ENCODE results near the gene STAC2.

STAC2 gene

GRCh38 chr17:39235555-39236449 lies 10.1 kb upstream of the STAC2 start:
- no peak for DNase-seq (ENCODE audit: extremely low read depth in 1 of 2, low read depth in 1 of 2)

- DNase-seq (ENCODE audit: extremely low read depth in 1 of 2, low read depth in 1 of 2): peak; percentile 34 to 39
Observed at GRCh38 chr17:39231591-39232551, 6.1 kb upstream of the STAC2 start.

- no peak for DNase-seq (ENCODE audit: extremely low read depth in 1 of 2, low read depth in 1 of 2)
Observed at GRCh38 chr17:39231091-39231561, 5.4 kb upstream of the STAC2 start.

GRCh38 chr17:39230361-39230760 lies 4.6 kb upstream of the STAC2 start:
- no peak for DNase-seq (ENCODE audit: extremely low read depth in 1 of 2, low read depth in 1 of 2)

GRCh38 chr17:39229274-39229913 lies 3.6 kb upstream of the STAC2 start:
- no peak for DNase-seq (ENCODE audit: extremely low read depth in 1 of 2, low read depth in 1 of 2)

GRCh38 chr17:39227364-39227919 lies 1.7 kb upstream of the STAC2 start:
- DNase-seq (ENCODE audit: extremely low read depth in 1 of 2, low read depth in 1 of 2): no peak

GRCh38 chr17:39225959-39226683 lies 376 bp upstream of the STAC2 start:
- peak; percentile 43 to 49 for DNase-seq (ENCODE audit: extremely low read depth in 1 of 2, low read depth in 1 of 2)

GRCh38 chr17:39224778-39225307 lies 902 bp downstream of the STAC2 start:
- DNase-seq (ENCODE audit: extremely low read depth in 1 of 2, low read depth in 1 of 2): no peak

GRCh38 chr17:39223907-39224777 lies 1.6 kb downstream of the STAC2 start:
- DNase-seq (ENCODE audit: extremely low read depth in 1 of 2, low read depth in 1 of 2): no peak

GRCh38 chr17:39222866-39223834 lies 2.6 kb downstream of the STAC2 start:
- no peak for DNase-seq (ENCODE audit: extremely low read depth in 1 of 2, low read depth in 1 of 2)

- DNase-seq (ENCODE audit: extremely low read depth in 1 of 2, low read depth in 1 of 2): no peak
Observed at GRCh38 chr17:39222151-39222550, 3.6 kb downstream of the STAC2 start.

- no peak for DNase-seq (ENCODE audit: extremely low read depth in 1 of 2, low read depth in 1 of 2)
Observed at GRCh38 chr17:39221572-39221971, 4.2 kb downstream of the STAC2 start.

GRCh38 chr17:39219647-39220154 lies 6.0 kb downstream of the STAC2 start:
- DNase-seq (ENCODE audit: extremely low read depth in 1 of 2, low read depth in 1 of 2): no peak

- DNase-seq (ENCODE audit: extremely low read depth in 1 of 2, low read depth in 1 of 2): no peak
Observed at GRCh38 chr17:39218906-39219305, 6.8 kb downstream of the STAC2 start.

- DNase-seq (ENCODE audit: extremely low read depth in 1 of 2, low read depth in 1 of 2): no peak
Observed at GRCh38 chr17:39217734-39218369, 7.9 kb downstream of the STAC2 start.

GRCh38 chr17:39213852-39214251 lies 11.9 kb downstream of the STAC2 start:
- DNase-seq (ENCODE audit: extremely low read depth in 1 of 2, low read depth in 1 of 2): no peak

Data from activated CD8-positive, alpha-beta memory T cell treated with anti-CD3 and anti-CD28 coated beads for 1 hour (primary cell).